Lower lobe of right lung (tissue), 2 donors: ENCODE data around the gene MGMT. TPM values are rescaled to one million over a fixed set of nuclear protein-coding genes. Genes with fewer than 3 reads are reported as not detected.

Experiments
- ATAC-seq, 2 donors: fragments of 200-7000 bp; cut with Tn5 transposase; one replicate each; pipeline ENCODE4 v1.9.1; 2020 to 2022; ENCODE audit warnings: mild to moderate bottlenecking in 2 of 2, moderate library complexity in 2 of 2
- DNase-seq: peaks from one replicate; pipeline ENCODE4 v3.0.0-alpha.2; 2020
- H3K27ac ChIP-seq: fragments of 200-600 bp; one replicate; pipeline ENCODE4 v1.8.0; 2022
- H3K27me3 ChIP-seq: fragments of 200-600 bp; one replicate; pipeline ENCODE4 v1.8.0; 2022; ENCODE audit warnings: low read depth
- H3K36me3 ChIP-seq: fragments of 200-600 bp; one replicate; pipeline ENCODE4 v1.8.0; 2022; ENCODE audit warnings: mild to moderate bottlenecking
- H3K4me1 ChIP-seq: fragments of 200-600 bp; one replicate; pipeline ENCODE4 v1.8.0; 2022
- H3K4me3 ChIP-seq: fragments of 200-600 bp; one replicate; pipeline ENCODE4 v1.8.0; 2022; ENCODE audit warnings: mild to moderate bottlenecking
- H3K9me3 ChIP-seq: fragments of 200-600 bp; one replicate; pipeline ENCODE4 v1.8.0; 2022
- intact Hi-C: fragments of 100-400 bp; cut with DNase I; formaldehyde crosslinking; loops from one replicate; pipeline ENCODE4 v1.11.0; 2022
- total RNA-seq: library from RNA; stranded (reverse); fragmentation: NEBNext Ultra II Directional; extraction: Animal tissue kit (Norgen Biotek cat#: 25700); gene quantifications from one replicate; pipeline ENCODE4 v1.2.1, GENCODE V29; 2021
- TF ChIP-seq, protein P1 (sequence below): fragments of 200-600 bp; IDR thresholded peaks from one replicate; pipeline ENCODE4 v1.8.0; 2022; ENCODE audit warnings: antibody characterized with exemption, mild to moderate bottlenecking
- donor health status: DM: no; HTN: yes; CAD: no; lungs with severe emphysema.

Gene MGMT
- total RNA-seq, 1 donor from 2014 or later = 19.9 TPM

DNA sequence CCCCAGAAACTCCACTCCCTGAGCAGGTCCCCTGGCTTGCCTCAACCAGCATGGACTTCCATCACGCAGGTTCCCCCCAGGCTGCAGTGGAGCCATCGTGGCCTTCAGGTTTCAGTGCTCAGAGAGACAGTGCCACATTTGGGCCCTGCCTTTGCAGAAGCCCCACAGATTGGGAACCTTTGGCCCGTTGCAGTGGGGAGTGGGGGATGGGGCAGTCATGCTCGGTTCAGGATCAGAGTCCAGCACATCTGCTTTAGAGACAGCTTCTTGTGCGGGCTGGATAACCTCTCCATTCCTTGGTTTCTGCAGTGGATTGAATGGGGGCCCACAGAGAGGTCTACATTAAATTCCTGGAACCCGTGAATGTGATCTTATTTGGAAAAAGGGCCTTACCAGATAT is 313.2 kb downstream of the MGMT start:
- no peaks in the 10 kb centered on the region for H3K36me3 ChIP-seq
- DNase-seq = peak; percentile 18
- no peaks in the 10 kb centered on the region for H3K27me3 ChIP-seq
- no peak overlapping the region for H3K4me3 ChIP-seq
- ATAC-seq = no peak
- no peak overlapping the region for H3K27ac ChIP-seq
- TF ChIP-seq, protein P1, sequence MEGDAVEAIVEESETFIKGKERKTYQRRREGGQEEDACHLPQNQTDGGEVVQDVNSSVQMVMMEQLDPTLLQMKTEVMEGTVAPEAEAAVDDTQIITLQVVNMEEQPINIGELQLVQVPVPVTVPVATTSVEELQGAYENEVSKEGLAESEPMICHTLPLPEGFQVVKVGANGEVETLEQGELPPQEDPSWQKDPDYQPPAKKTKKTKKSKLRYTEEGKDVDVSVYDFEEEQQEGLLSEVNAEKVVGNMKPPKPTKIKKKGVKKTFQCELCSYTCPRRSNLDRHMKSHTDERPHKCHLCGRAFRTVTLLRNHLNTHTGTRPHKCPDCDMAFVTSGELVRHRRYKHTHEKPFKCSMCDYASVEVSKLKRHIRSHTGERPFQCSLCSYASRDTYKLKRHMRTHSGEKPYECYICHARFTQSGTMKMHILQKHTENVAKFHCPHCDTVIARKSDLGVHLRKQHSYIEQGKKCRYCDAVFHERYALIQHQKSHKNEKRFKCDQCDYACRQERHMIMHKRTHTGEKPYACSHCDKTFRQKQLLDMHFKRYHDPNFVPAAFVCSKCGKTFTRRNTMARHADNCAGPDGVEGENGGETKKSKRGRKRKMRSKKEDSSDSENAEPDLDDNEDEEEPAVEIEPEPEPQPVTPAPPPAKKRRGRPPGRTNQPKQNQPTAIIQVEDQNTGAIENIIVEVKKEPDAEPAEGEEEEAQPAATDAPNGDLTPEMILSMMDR = no peak
- H3K9me3 ChIP-seq = no peaks in the 10 kb centered on the region
- H3K4me1 ChIP-seq = no peaks in the 10 kb centered on the region
- intact Hi-C loops = no loop called here

DNA sequence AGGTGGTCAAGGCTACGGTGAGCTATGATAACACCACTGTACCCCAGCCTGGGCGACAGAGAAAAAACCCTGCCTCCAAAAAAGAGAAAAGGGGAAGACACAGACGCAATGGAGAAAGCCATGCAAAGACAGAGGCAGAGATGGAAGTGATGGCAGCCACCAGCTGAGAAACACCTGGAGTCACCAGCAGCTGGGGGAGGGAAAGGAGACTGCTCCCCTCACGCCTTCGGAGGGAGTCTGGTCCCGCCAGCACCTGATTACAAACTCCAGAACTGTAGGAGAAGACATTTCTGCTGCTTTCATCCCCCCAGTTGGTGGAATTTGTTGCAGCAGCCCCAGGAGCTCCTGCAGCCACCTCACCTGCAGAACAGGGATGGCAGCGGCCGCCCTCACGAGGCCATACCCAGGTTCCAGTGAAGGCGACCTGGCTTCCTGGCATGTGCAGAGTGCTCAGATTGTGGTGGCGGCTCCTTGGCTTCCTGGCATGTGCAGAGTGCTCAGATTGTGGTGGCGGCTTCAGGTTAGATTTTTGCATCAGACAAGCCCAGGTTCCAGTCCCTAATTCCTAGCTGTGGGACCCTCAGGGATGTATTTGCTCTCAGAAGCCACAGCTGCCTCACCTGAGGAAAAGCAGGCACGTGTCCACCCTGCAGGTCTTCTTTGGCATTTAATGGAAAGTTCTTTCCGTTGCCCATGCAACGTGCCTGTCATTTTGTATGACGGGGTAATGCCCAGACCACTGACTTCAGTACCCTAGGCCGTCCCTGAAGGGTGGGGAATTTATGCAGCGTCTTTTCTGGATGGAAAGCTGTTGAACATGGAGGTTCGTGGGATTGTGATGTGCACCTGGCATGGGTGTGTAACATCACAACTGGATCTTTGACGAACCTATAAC is 314.1 kb downstream of the MGMT start:
- Histone ChIP-seq H3K27me3 (no peaks in the 10 kb centered on the region), H3K4me3 (no peak overlapping the region), H3K4me1 (no peaks in the 10 kb centered on the region), H3K9me3 (no peaks in the 10 kb centered on the region), H3K36me3 (no peaks in the 10 kb centered on the region), H3K27ac (no peak overlapping the region)
- TF ChIP-seq, protein P1 = no peak
- intact Hi-C loops = no loop called here
- DNase-seq (peak; percentile 1), ATAC-seq (no peak)

DNA sequence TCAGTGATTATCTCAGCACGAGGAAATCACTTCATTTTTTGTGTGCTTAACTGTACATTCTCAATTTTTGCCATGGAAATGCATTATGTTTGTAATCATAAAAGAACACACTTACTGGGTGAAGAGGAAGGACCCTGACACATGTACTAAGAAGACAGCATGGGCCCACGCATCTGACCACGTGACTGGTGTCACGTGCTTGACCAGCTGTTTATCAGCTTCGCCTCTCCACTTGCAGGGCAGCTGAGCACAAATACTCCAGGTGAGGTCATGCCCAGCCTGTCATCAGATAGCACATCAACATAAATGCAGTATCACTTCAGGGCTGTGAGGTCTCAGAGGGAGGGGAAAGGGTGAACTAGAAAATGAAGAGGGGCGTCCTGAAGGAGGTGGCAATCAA is 317.2 kb downstream of the MGMT start:
- intact Hi-C loops = no loop called here
- TF ChIP-seq, protein P1 = no peak
- H3K27me3 ChIP-seq = no peaks in the 10 kb centered on the region
- peak; percentile 10 for DNase-seq
- no peaks in the 10 kb centered on the region for H3K4me1 ChIP-seq
- no peaks in the 10 kb centered on the region for H3K36me3 ChIP-seq
- H3K9me3 ChIP-seq = peaks cover 8% of the 10 kb centered on the region
- no peak for ATAC-seq
- no peak overlapping the region for H3K27ac ChIP-seq
- H3K4me3 ChIP-seq = no peak overlapping the region

DNA sequence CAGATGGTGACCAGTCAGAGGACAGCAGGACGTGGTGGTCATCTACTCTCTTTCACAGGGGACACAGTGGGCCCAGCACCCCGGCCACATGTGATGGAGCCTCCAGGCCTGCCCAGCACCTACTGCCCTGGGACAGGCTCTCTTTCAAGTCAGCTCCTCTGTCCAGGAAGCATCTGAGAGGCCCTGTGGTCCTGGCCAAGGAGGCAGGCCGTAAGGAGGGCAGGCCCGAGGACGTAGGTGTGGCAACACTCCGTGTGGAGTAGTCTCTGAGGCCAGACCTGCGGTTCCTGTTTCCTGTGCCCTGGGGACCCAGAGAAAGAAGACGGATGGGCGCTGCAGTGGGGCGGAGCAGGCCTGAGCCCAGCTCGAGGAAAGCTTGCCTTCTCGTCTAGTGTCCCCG is 317.9 kb downstream of the MGMT start:
- H3K4me3 ChIP-seq = no peak overlapping the region
- no peaks in the 10 kb centered on the region for H3K27me3 ChIP-seq
- peaks cover 12% of the 10 kb centered on the region for H3K9me3 ChIP-seq
- no peaks in the 10 kb centered on the region for H3K36me3 ChIP-seq
- TF ChIP-seq, protein P1 = no peak
- H3K27ac ChIP-seq = no peak overlapping the region
- ATAC-seq (no peak), DNase-seq (peak; percentile 18)
- H3K4me1 ChIP-seq = no peaks in the 10 kb centered on the region
- intact Hi-C loops = no loop called here

DNA sequence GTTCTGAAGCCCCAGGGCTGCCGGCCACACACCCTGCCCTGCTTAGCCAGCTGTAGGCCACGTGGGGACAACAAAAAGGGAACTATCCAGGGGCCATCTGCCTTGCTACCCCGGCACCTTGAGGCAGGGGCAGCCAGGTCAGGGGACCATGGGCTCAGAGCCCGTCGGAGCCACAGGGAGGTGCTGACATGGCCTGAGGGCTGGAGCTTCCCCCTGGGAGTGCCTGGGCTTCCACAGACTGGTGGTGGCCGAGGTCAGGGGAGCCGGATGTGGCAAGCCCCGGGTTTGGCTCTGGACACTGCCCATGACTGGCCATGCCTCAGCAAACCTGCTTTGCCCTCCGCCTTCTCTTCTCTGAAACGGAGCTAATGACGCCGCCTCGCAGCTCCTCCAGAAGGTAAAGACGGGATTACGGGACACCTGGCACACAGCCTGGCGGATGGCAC is 318.5 kb downstream of the MGMT start:
- DNase-seq = no peak

More for the DNA sequence above, 318.5 kb downstream of the MGMT start:
- no peaks in the 10 kb centered on the region for H3K4me1 ChIP-seq
- ATAC-seq = peak in 1 of 2 donors; percentile 23
- TF ChIP-seq, protein P1 = no peak
- H3K36me3 ChIP-seq = no peaks in the 10 kb centered on the region
- H3K9me3 ChIP-seq = peaks cover 15% of the 10 kb centered on the region
- intact Hi-C loops = no loop called here
- no peaks in the 10 kb centered on the region for H3K27me3 ChIP-seq
- no peak overlapping the region for H3K4me3 ChIP-seq
- no peak overlapping the region for H3K27ac ChIP-seq
